ENCODE measurements around the gene SLC35E3.

SLC35E3 gene

DNA sequence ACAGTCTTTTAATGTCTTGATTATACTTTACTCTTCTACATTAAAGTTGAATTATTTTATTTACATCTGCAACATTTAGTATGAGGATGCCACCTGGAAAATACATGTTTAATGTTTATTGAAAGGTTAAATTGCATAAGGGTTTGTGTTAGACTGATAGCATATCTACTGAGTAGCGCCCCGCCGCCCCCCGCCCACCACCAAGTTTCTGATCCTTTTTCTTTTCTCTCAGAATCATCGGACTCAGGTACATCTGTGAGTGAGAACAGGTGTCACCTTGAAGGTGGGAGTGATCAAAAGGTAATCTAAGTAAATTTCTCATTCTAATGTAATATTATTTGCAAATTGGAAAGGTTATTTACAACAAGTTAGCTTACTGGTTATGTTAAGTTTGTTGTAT lies 78.2 kb downstream of the SLC35E3 start:
- Histone ChIP-seq H3K27me3 (no peaks in the 10 kb centered on the region), H3K27ac (no peak overlapping the region), H3K9me3 (no peaks in the 10 kb centered on the region), H3K4me1 (peaks cover 0 to 7% (median 0%) of the 10 kb centered on the region in 4 donors), H3K36me3 (peaks cover 74 to 95% (median 77%) of the 10 kb centered on the region in 3 donors), H3K4me3 (no peak overlapping the region)
- no peak for DNase-seq
- TF ChIP-seq, protein P1, sequence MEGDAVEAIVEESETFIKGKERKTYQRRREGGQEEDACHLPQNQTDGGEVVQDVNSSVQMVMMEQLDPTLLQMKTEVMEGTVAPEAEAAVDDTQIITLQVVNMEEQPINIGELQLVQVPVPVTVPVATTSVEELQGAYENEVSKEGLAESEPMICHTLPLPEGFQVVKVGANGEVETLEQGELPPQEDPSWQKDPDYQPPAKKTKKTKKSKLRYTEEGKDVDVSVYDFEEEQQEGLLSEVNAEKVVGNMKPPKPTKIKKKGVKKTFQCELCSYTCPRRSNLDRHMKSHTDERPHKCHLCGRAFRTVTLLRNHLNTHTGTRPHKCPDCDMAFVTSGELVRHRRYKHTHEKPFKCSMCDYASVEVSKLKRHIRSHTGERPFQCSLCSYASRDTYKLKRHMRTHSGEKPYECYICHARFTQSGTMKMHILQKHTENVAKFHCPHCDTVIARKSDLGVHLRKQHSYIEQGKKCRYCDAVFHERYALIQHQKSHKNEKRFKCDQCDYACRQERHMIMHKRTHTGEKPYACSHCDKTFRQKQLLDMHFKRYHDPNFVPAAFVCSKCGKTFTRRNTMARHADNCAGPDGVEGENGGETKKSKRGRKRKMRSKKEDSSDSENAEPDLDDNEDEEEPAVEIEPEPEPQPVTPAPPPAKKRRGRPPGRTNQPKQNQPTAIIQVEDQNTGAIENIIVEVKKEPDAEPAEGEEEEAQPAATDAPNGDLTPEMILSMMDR (IDR thresholded peaks at IDR 0.05) = no peak
- intact Hi-C loops (cut with DNase I; ENCODE audit: low total_unique reads) = no loop called here

DNA sequence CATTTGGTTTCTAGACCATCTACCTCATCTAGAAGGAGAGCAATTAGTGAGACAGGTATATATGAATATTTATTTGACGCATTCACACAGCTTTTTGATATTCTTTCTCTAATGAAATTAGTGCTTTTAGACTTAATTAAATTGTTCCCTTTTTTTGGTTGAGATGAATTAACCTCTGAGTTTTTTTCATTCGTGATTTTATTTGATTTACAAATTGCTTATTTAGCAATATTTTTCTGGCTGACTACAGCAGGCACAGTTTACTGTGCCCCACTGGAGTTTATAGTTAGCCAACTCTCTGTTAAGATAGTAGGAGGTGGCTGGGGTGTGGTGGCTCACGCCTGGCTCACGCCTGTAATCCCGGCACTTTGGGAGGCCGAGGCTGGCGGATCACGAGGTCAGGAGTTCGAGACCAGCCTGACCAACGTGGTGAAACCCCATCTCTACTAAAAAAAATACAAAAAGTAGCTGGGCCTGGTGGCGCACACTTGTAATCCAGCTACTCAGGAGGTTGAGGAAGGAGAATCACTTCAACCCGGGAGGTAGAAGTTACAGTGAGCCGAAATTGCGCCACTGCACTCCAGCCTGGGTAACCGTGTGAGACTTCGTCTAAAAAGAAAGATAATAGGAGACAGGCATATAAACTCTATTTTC lies 78.7 kb downstream of the SLC35E3 start:
- DNase-seq = no peak
- H3K4me3 ChIP-seq = no peak overlapping the region
- intact Hi-C loops (cut with DNase I; ENCODE audit: low total_unique reads) = no loop called here
- no peaks in the 10 kb centered on the region for H3K27me3 ChIP-seq
- H3K9me3 ChIP-seq = no peaks in the 10 kb centered on the region
- H3K27ac ChIP-seq = no peak overlapping the region
- TF ChIP-seq, protein P1 (IDR thresholded peaks at IDR 0.05) = no peak
- H3K4me1 ChIP-seq = peaks cover 0 to 7% (median 2%) of the 10 kb centered on the region in 4 donors
- peaks cover 75 to 95% (median 77%) of the 10 kb centered on the region in 3 donors for H3K36me3 ChIP-seq

DNA sequence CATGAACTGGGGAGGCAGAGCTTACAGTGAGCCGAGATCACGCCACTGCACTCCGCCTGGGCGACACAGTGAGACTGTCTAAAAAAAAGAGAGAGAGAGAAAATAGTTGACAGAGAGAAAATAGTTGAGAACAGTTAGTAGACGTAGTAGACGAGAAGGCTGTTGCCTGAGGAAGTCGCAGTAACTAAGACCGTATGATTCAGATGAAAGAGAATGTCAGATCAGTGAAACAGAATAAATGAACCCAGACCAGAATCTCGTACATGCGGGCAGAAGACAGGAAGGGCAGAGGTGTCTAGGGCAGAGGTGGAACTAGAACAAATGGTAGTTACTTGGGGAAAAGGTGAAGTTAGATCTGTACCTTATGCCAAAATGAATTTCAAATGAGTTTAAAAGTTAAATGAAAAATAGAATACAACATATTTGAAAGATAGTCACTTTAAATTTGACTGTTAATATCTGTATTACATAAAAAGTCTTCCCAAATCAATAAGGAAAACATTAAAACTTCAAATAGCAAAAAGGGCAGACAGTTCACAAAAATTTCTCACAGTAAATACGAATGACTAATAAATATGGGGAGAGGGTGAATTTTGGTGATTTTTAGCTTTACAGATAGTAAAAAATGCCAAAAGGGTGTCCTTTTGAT lies 79.7 kb downstream of the SLC35E3 start:
- Histone ChIP-seq H3K27me3 (no peaks in the 10 kb centered on the region), H3K27ac (no peak overlapping the region), H3K9me3 (no peaks in the 10 kb centered on the region), H3K4me3 (no peak overlapping the region), H3K36me3 (peaks cover 80 to 95% (median 82%) of the 10 kb centered on the region in 3 donors), H3K4me1 (peaks cover 0 to 7% (median 3%) of the 10 kb centered on the region in 4 donors)
- DNase-seq = no peak
- TF ChIP-seq, protein P1 (IDR thresholded peaks at IDR 0.05) = no peak
- intact Hi-C loops (cut with DNase I; ENCODE audit: low total_unique reads) = no loop called here

DNA sequence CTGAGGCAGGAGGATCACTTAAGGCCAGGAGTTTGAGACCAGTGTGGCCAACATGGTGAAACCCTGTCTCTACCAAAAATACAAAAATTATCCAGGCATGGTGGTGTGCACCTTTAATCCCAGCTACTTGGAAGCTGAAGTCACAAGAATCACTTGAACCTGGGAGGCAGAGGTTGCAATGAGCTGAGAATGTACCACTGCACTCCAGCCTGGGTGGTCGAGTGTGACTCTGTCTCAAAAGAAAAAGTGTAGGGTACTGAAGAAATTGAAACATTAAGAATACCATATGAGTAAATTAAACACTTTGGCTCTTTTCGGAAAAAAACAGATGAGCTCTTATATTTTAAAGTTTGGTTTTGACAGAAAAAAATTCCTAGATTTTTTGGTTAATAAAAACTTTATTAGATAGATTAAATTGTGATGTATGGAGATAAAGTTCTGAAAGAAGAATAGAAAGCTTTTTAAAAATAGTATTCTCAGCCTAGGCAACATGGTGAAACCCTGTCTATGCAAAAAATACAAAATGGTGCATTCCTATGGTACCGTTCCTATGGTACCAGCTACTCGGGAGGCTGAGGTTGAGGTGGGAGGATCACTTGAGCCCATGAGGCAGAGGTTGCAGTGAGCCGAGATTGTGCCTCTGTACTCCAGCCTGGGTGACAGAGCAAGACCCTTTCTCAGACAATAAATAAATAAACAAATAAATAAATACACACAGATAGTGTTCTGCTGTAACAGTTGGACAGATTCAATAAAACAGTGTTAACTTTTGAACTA lies 82.1 kb downstream of the SLC35E3 start:
- Histone ChIP-seq H3K27me3 (no peaks in the 10 kb centered on the region), H3K9me3 (no peaks in the 10 kb centered on the region), H3K27ac (no peak overlapping the region), H3K4me3 (no peak overlapping the region), H3K4me1 (peaks cover 0 to 6% (median 0%) of the 10 kb centered on the region in 4 donors), H3K36me3 (peaks cover 80 to 96% (median 85%) of the 10 kb centered on the region in 3 donors)
- intact Hi-C loops (cut with DNase I; ENCODE audit: low total_unique reads) = no loop called here
- no peak for DNase-seq
- TF ChIP-seq, protein P1 (IDR thresholded peaks at IDR 0.05) = no peak

DNA sequence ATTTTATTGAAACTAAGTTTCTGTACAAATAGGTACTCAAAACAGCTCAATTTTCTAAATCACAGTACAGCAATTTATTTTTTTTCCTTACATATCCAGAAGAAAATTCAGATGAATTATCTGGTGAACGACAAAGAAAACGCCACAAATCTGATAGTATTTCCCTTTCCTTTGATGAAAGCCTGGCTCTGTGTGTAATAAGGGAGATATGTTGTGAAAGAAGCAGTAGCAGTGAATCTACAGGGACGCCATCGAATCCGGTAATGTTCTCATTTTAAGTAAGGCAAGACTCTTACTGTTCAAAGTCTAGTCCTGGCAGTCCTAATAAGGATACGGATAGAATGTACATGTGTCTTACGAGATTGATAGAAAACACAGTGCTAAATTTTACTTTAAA lies 82.7 kb downstream of the SLC35E3 start:
- no peaks in the 10 kb centered on the region for H3K27me3 ChIP-seq
- H3K36me3 ChIP-seq = peaks cover 78 to 93% (median 88%) of the 10 kb centered on the region in 3 donors
- TF ChIP-seq, protein P1 (IDR thresholded peaks at IDR 0.05) = no peak
- H3K4me1 ChIP-seq = peaks cover 0 to 6% (median 0%) of the 10 kb centered on the region in 4 donors
- no peak overlapping the region for H3K27ac ChIP-seq
- H3K4me3 ChIP-seq = no peak overlapping the region
- intact Hi-C loops (cut with DNase I; ENCODE audit: low total_unique reads) = no loop called here
- no peaks in the 10 kb centered on the region for H3K9me3 ChIP-seq
- no peak for DNase-seq

Data from tibial artery (tissue), 4 donors.